ENCODE results near the gene ZNF536.

ZNF536 gene

GRCh38 chr19:30339624-30340525 lies 32.3 kb upstream of the ZNF536 start:
- Histone ChIP-seq H3K36me3 (no peaks in the 10 kb centered on the region), H3K4me1 (peaks cover 19% of the 10 kb centered on the region), H3K4me3 (ENCODE audit: low read depth, low read length) (no peak overlapping the region), H3K9me3 (no peaks in the 10 kb centered on the region), H3K27me3 (no peaks in the 10 kb centered on the region)
- no peak for TF ChIP-seq CTCF (IDR thresholded peaks at IDR 0.05; ENCODE audit: low read depth, low read length)
- DNase-seq = no peak

GRCh38 chr19:30340771-30341561 lies 31.2 kb upstream of the ZNF536 start:
- Histone ChIP-seq H3K9me3 (no peaks in the 10 kb centered on the region), H3K36me3 (no peaks in the 10 kb centered on the region), H3K27me3 (no peaks in the 10 kb centered on the region), H3K4me1 (peaks cover 19% of the 10 kb centered on the region), H3K4me3 (ENCODE audit: low read depth, low read length) (peak overlapping the region; percentile 13)
- no peak for TF ChIP-seq CTCF (IDR thresholded peaks at IDR 0.05; ENCODE audit: low read depth, low read length)
- DNase-seq = peak; percentile 27

- peaks cover 19% of the 10 kb centered on the region for H3K4me1 ChIP-seq
- no peak overlapping the region for H3K4me3 ChIP-seq (ENCODE audit: low read depth, low read length)
- H3K27me3 ChIP-seq = no peaks in the 10 kb centered on the region
- no peak for TF ChIP-seq CTCF (IDR thresholded peaks at IDR 0.05; ENCODE audit: low read depth, low read length)
- no peak for DNase-seq
- no peaks in the 10 kb centered on the region for H3K36me3 ChIP-seq
- no peaks in the 10 kb centered on the region for H3K9me3 ChIP-seq
These were observed 30.5 kb upstream of the ZNF536 start for GRCh38 chr19:30341611-30342201.

- peaks cover 19% of the 10 kb centered on the region for H3K4me1 ChIP-seq
- H3K36me3 ChIP-seq = no peaks in the 10 kb centered on the region
- no peak for TF ChIP-seq CTCF (IDR thresholded peaks at IDR 0.05; ENCODE audit: low read depth, low read length)
- H3K27me3 ChIP-seq = no peaks in the 10 kb centered on the region
- no peaks in the 10 kb centered on the region for H3K9me3 ChIP-seq
- DNase-seq = no peak
- no peak overlapping the region for H3K4me3 ChIP-seq (ENCODE audit: low read depth, low read length)
These were observed 29.3 kb upstream of the ZNF536 start for GRCh38 chr19:30342901-30343300.

GRCh38 chr19:30344446-30345425 lies 27.4 kb upstream of the ZNF536 start:
- Histone ChIP-seq H3K27me3 (no peaks in the 10 kb centered on the region), H3K36me3 (no peaks in the 10 kb centered on the region), H3K4me3 (ENCODE audit: low read depth, low read length) (no peak overlapping the region), H3K4me1 (peaks cover 19% of the 10 kb centered on the region), H3K9me3 (no peaks in the 10 kb centered on the region)
- peak; percentile 32 for DNase-seq
- TF ChIP-seq CTCF (IDR thresholded peaks at IDR 0.05; ENCODE audit: low read depth, low read length) = peak; percentile 33
